ENCODE results near the gene STARD3NL. TPM values are rescaled to one million over a fixed set of nuclear protein-coding genes. Genes with fewer than 3 reads are reported as not detected.
"Not testable (repeated sequence)": the region's sequence is repeated elsewhere in the genome, so short reads cannot be mapped to it uniquely, and the experiment has no call there.

STARD3NL gene
- total RNA-seq, 1 experiment from 2014 or later = 66.4 TPM

- H3K4me3 Mint-ChIP-seq (ENCODE audit: low read depth, unreplicated experiment) = no peak overlapping the region
- TF ChIP-seq CTCF (IDR thresholded peaks at IDR 0.05; ENCODE audit: unreplicated experiment) = no peak
- intact Hi-C loops (cut with micrococcal nuclease; ENCODE audit: unreplicated experiment) = no loop called here
- H3K9me3 Mint-ChIP-seq (ENCODE audit: low read depth, unreplicated experiment) = peaks cover 2% of the 10 kb centered on the region
- H3K36me3 Mint-ChIP-seq (ENCODE audit: insufficient read depth, unreplicated experiment) = no peaks in the 10 kb centered on the region
- DNase-seq = no peak
- CTCF ChIA-PET = interaction anchor here (0.6 kb wide), 1 partner anchor 13 kb away, joined by 3 read pairs; no protein-coding TSS in a partner anchor
- no peak overlapping the region for H3K27ac Mint-ChIP-seq (ENCODE audit: unreplicated experiment)
- peaks cover 9% of the 10 kb centered on the region for H3K27me3 Mint-ChIP-seq (ENCODE audit: unreplicated experiment)
- no TSS peak for BruUV-seq (replicated peaks)
- H3K4me1 Mint-ChIP-seq (ENCODE audit: low read depth, unreplicated experiment) = peaks cover 7% of the 10 kb centered on the region
Observed at GRCh38 chr7:38163671-38164070, 14.4 kb upstream of the STARD3NL start.

- Mint-ChIP-seq H3K27me3 (ENCODE audit: unreplicated experiment) (no peaks in the 10 kb centered on the region), H3K27ac (ENCODE audit: unreplicated experiment) (no peak overlapping the region), H3K36me3 (ENCODE audit: insufficient read depth, unreplicated experiment) (no peaks in the 10 kb centered on the region), H3K4me1 (ENCODE audit: low read depth, unreplicated experiment) (peaks cover 31% of the 10 kb centered on the region), H3K9me3 (ENCODE audit: low read depth, unreplicated experiment) (no peaks in the 10 kb centered on the region), H3K4me3 (ENCODE audit: low read depth, unreplicated experiment) (no peak overlapping the region)
- BruUV-seq (replicated peaks) = no TSS peak
- intact Hi-C loops (cut with micrococcal nuclease; ENCODE audit: unreplicated experiment) = no loop called here
- no peak for DNase-seq
- CTCF ChIA-PET = interaction anchor here (0.6 to 1.9 kb wide), 8 partner anchors 9 to 190 kb away, joined by 3 to 6 read pairs (median 4); partner anchors contain the start of gene STARD3NL
- TF ChIP-seq CTCF (IDR thresholded peaks at IDR 0.05; ENCODE audit: unreplicated experiment) = no peak
Observed at GRCh38 chr7:38168890-38169570, 9.0 kb upstream of the STARD3NL start.

- Mint-ChIP-seq H3K27me3 (ENCODE audit: unreplicated experiment) (no peaks in the 10 kb centered on the region), H3K4me1 (ENCODE audit: low read depth, unreplicated experiment) (peaks cover 31% of the 10 kb centered on the region), H3K9me3 (ENCODE audit: low read depth, unreplicated experiment) (no peaks in the 10 kb centered on the region), H3K4me3 (ENCODE audit: low read depth, unreplicated experiment) (no peak overlapping the region), H3K27ac (ENCODE audit: unreplicated experiment) (no peak overlapping the region), H3K36me3 (ENCODE audit: insufficient read depth, unreplicated experiment) (no peaks in the 10 kb centered on the region)
- peak; percentile 83 for DNase-seq
- no TSS peak for BruUV-seq (replicated peaks)
- no peak for TF ChIP-seq CTCF (IDR thresholded peaks at IDR 0.05; ENCODE audit: unreplicated experiment)
- intact Hi-C loops (cut with micrococcal nuclease; ENCODE audit: unreplicated experiment) = no loop called here
- CTCF ChIA-PET = interaction anchor here (0.6 to 1.9 kb wide), 8 partner anchors 8 to 277 kb away, joined by 3 to 6 read pairs (median 4); partner anchors contain the start of gene STARD3NL
Observed at GRCh38 chr7:38169847-38170246, 8.2 kb upstream of the STARD3NL start.

GRCh38 chr7:38171623-38172391, 6.2 kb upstream of the STARD3NL start:
- no peak for TF ChIP-seq CTCF (IDR thresholded peaks at IDR 0.05; ENCODE audit: unreplicated experiment)
- H3K4me1 Mint-ChIP-seq (ENCODE audit: low read depth, unreplicated experiment) = peaks cover 31% of the 10 kb centered on the region
- DNase-seq = no peak
- no peaks in the 10 kb centered on the region for H3K36me3 Mint-ChIP-seq (ENCODE audit: insufficient read depth, unreplicated experiment)
- CTCF ChIA-PET = no interaction called here
- no TSS peak for BruUV-seq (replicated peaks)
- intact Hi-C loops (cut with micrococcal nuclease; ENCODE audit: unreplicated experiment) = no loop called here
- H3K9me3 Mint-ChIP-seq (ENCODE audit: low read depth, unreplicated experiment) = no peaks in the 10 kb centered on the region
- H3K4me3 Mint-ChIP-seq (ENCODE audit: low read depth, unreplicated experiment) = no peak overlapping the region
- H3K27me3 Mint-ChIP-seq (ENCODE audit: unreplicated experiment) = no peaks in the 10 kb centered on the region
- H3K27ac Mint-ChIP-seq (ENCODE audit: unreplicated experiment) = no peak overlapping the region

GRCh38 chr7:38175547-38175946, 2.5 kb upstream of the STARD3NL start:
- H3K4me3 Mint-ChIP-seq (ENCODE audit: low read depth, unreplicated experiment); H3K27ac Mint-ChIP-seq (ENCODE audit: unreplicated experiment); CTCF ChIA-PET; H3K9me3 Mint-ChIP-seq (ENCODE audit: low read depth, unreplicated experiment); H3K27me3 Mint-ChIP-seq (ENCODE audit: unreplicated experiment); BruUV-seq (replicated peaks); DNase-seq: not testable (repeated sequence)
- H3K36me3 Mint-ChIP-seq (ENCODE audit: insufficient read depth, unreplicated experiment) = peaks cover 21% of the 10 kb centered on the region
- intact Hi-C loops (cut with micrococcal nuclease; ENCODE audit: unreplicated experiment) = loop anchor here (5.0 kb wide), 3 partner anchors 42 to 157 kb away; no protein-coding TSS in a partner anchor
- peaks cover 20% of the 10 kb centered on the region for H3K4me1 Mint-ChIP-seq (ENCODE audit: low read depth, unreplicated experiment)
